K562 (cell line): ENCODE data around the gene TRIM40.

Source experiments
- EZH2 ChIP-seq: IDR thresholded peaks from 2 replicates; pipeline ENCODE4 v1.6.1; 2012; ENCODE audit warnings: low read depth, mild to moderate bottlenecking, inconsistent platforms, low read length, borderline replicate concordance
- GATA2 ChIP-seq: sonication (generic); formaldehyde crosslinking; IDR thresholded peaks from 2 replicates; pipeline ENCODE4 v1.4.0; 2020; ENCODE audit warnings: mild to moderate bottlenecking, missing genetic modification reagents
- HDAC6 ChIP-seq: IDR thresholded peaks from 2 replicates; pipeline ENCODE4 v1.6.1; 2012; ENCODE audit warnings: low read depth, mild to moderate bottlenecking, control low read depth, inconsistent platforms, low read length, moderate library complexity
- NFYB ChIP-seq: IDR thresholded peaks from 2 replicates; pipeline ENCODE4 v1.6.1; 2011; ENCODE audit warnings: mild to moderate bottlenecking, moderate library complexity; ENCODE audit not compliant: insufficient read length; ENCODE audit errors: extremely low read depth
- TCF7L2 ChIP-seq: fragments of 150-350 bp; IDR thresholded peaks from 2 replicates; pipeline ENCODE4 v1.6.1; 2016; ENCODE audit warnings: low read depth, mild to moderate bottlenecking, low read length, moderate library complexity
- ZBTB8A ChIP-seq: fragments of 450-650 bp; IDR thresholded peaks from 2 replicates; pipeline ENCODE4 v1.6.1; 2018; ENCODE audit warnings: mild to moderate bottlenecking, moderate library complexity; ENCODE audit not compliant: partially characterized antibody
- ZKSCAN1 ChIP-seq: fragments of 150-350 bp; IDR thresholded peaks from 2 replicates; pipeline ENCODE4 v1.6.1; 2016; ENCODE audit warnings: low read depth, low read length
- TF ChIP-seq, protein P1 (sequence below), 2 experiments: fragments of 450-650 bp in 1 of 2; sonication (generic) in 1 of 2; formaldehyde crosslinking in 1 of 2; IDR thresholded peaks; 2 replicates each; pipeline versions ENCODE4 v1.7.1 to v1.9.0; 2016 to 2022; ENCODE audit warnings: inconsistent platforms in 1 of 2, mild to moderate bottlenecking in 1 of 2, missing genetic modification reagents in 1 of 2
- TF ChIP-seq, protein P2 (sequence below): fragments of 250-450 bp; sonication (Bioruptor Pico); IDR thresholded peaks from 2 replicates; pipeline ENCODE4 v1.4.0; 2020; ENCODE audit warnings: mild to moderate bottlenecking, moderate library complexity
- TF ChIP-seq, protein P3 (sequence below), 2 experiments: fragments of 450-650 bp; formaldehyde crosslinking in 1 of 2; IDR thresholded peaks; 2 replicates each; pipeline versions ENCODE4 v1.4.0 to v1.6.1; 2014 to 2020; ENCODE audit warnings: mild to moderate bottlenecking in 2 of 2, borderline replicate concordance in 1 of 2, low read depth in 1 of 2

DNA sequence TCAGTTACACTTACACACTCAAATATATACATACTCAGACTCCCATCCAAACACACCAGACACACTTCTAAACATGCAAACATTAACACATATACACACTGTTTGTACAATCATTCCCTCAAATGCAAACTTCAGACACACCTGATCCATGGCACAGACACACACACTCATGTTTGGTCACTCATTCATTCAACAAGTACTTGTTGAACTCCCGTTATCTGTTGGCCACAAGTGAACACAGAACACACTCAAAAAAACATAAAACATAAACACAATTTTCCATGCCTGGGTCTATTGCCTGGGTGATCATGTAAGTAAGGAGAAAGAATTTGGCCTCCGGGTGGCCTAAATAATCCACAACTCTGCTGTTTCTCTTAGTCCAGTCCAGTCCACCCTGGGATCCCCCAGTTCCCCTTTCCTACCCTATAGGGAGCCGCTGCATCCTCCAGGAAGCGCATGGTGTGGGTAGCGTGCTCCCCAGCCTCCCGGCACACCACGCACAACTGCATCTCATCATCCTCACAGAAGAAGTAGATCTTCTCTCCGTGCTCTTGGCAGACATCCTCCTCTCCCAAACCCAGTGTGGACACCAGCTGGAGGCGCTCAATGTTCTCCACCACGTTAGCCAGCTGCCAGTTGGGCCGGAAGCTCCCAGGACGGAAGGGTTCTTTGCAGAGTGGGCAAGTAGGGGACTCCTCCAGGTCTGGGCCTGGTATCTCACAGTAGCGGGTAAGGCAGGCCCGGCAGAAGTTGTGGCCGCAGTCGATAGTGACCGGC is 24.3 kb downstream of the TRIM40 start:
- TF ChIP-seq EZH2 (no peak), HDAC6 (no peak), NFYB (no peak), ZBTB8A (no peak), TCF7L2 (no peak), GATA2 (CRISPR knock-in tag) (no peak), ZKSCAN1 (no peak)
- TF ChIP-seq, protein P1, sequence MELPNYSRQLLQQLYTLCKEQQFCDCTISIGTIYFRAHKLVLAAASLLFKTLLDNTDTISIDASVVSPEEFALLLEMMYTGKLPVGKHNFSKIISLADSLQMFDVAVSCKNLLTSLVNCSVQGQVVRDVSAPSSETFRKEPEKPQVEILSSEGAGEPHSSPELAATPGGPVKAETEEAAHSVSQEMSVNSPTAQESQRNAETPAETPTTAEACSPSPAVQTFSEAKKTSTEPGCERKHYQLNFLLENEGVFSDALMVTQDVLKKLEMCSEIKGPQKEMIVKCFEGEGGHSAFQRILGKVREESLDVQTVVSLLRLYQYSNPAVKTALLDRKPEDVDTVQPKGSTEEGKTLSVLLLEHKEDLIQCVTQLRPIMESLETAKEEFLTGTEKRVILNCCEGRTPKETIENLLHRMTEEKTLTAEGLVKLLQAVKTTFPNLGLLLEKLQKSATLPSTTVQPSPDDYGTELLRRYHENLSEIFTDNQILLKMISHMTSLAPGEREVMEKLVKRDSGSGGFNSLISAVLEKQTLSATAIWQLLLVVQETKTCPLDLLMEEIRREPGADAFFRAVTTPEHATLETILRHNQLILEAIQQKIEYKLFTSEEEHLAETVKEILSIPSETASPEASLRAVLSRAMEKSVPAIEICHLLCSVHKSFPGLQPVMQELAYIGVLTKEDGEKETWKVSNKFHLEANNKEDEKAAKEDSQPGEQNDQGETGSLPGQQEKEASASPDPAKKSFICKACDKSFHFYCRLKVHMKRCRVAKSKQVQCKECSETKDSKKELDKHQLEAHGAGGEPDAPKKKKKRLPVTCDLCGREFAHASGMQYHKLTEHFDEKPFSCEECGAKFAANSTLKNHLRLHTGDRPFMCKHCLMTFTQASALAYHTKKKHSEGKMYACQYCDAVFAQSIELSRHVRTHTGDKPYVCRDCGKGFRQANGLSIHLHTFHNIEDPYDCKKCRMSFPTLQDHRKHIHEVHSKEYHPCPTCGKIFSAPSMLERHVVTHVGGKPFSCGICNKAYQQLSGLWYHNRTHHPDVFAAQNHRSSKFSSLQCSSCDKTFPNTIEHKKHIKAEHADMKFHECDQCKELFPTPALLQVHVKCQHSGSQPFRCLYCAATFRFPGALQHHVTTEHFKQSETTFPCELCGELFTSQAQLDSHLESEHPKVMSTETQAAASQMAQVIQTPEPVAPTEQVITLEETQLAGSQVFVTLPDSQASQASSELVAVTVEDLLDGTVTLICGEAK (IDR thresholded peaks at IDR 0.05) = no peak
- TF ChIP-seq, protein P1 (CRISPR knock-in tag; IDR thresholded peaks at IDR 0.05) = no peak
- TF ChIP-seq, protein P2, sequence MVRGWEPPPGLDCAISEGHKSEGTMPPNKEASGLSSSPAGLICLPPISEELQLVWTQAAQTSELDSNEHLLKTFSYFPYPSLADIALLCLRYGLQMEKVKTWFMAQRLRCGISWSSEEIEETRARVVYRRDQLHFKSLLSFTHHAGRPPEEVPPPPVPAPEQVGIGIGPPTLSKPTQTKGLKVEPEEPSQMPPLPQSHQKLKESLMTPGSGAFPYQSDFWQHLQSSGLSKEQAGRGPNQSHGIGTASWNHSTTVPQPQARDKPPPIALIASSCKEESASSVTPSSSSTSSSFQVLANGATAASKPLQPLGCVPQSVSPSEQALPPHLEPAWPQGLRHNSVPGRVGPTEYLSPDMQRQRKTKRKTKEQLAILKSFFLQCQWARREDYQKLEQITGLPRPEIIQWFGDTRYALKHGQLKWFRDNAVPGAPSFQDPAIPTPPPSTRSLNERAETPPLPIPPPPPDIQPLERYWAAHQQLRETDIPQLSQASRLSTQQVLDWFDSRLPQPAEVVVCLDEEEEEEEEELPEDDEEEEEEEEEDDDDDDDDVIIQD = no peak
- TF ChIP-seq, protein P3, sequence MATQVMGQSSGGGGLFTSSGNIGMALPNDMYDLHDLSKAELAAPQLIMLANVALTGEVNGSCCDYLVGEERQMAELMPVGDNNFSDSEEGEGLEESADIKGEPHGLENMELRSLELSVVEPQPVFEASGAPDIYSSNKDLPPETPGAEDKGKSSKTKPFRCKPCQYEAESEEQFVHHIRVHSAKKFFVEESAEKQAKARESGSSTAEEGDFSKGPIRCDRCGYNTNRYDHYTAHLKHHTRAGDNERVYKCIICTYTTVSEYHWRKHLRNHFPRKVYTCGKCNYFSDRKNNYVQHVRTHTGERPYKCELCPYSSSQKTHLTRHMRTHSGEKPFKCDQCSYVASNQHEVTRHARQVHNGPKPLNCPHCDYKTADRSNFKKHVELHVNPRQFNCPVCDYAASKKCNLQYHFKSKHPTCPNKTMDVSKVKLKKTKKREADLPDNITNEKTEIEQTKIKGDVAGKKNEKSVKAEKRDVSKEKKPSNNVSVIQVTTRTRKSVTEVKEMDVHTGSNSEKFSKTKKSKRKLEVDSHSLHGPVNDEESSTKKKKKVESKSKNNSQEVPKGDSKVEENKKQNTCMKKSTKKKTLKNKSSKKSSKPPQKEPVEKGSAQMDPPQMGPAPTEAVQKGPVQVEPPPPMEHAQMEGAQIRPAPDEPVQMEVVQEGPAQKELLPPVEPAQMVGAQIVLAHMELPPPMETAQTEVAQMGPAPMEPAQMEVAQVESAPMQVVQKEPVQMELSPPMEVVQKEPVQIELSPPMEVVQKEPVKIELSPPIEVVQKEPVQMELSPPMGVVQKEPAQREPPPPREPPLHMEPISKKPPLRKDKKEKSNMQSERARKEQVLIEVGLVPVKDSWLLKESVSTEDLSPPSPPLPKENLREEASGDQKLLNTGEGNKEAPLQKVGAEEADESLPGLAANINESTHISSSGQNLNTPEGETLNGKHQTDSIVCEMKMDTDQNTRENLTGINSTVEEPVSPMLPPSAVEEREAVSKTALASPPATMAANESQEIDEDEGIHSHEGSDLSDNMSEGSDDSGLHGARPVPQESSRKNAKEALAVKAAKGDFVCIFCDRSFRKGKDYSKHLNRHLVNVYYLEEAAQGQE (IDR thresholded peaks at IDR 0.05; ENCODE audit: borderline replicate concordance) = no peak
- TF ChIP-seq, protein P3 (CRISPR knock-in tag; IDR thresholded peaks at IDR 0.05; ENCODE audit: low read depth) = no peak
